Esophagus mucosa (tissue), 1 donor: ENCODE results near the gene DLG1. TPM values are rescaled to one million over a fixed set of nuclear protein-coding genes. Genes with fewer than 3 reads are reported as not detected.

ENCODE experiments used
- ATAC-seq: fragments of 200-7000 bp; cut with Tn5 transposase; one replicate; pipeline ENCODE4 v1.9.1; 2020
- total RNA-seq: library from RNA; stranded (reverse); gene quantifications from one replicate; pipeline ENCODE4 v1.2.4, GENCODE V29; 2023
- donor health status: DM: yes; HTN: yes; CAD: no.

The DLG1 gene
- total RNA-seq, 1 donor from 2014 or later: 113 TPM

- ATAC-seq: no peak
These were observed 302.6 kb downstream of the DLG1 start for GRCh38 chr3:196995646-196996355.

GRCh38 chr3:196995027-196995426 is 303.4 kb downstream of the DLG1 start:
- no peak for ATAC-seq

GRCh38 chr3:196994056-196994455 is 304.4 kb downstream of the DLG1 start:
- ATAC-seq: no peak
